ENCODE measurements around the gene ARHGAP40.

The ARHGAP40 gene

DNA sequence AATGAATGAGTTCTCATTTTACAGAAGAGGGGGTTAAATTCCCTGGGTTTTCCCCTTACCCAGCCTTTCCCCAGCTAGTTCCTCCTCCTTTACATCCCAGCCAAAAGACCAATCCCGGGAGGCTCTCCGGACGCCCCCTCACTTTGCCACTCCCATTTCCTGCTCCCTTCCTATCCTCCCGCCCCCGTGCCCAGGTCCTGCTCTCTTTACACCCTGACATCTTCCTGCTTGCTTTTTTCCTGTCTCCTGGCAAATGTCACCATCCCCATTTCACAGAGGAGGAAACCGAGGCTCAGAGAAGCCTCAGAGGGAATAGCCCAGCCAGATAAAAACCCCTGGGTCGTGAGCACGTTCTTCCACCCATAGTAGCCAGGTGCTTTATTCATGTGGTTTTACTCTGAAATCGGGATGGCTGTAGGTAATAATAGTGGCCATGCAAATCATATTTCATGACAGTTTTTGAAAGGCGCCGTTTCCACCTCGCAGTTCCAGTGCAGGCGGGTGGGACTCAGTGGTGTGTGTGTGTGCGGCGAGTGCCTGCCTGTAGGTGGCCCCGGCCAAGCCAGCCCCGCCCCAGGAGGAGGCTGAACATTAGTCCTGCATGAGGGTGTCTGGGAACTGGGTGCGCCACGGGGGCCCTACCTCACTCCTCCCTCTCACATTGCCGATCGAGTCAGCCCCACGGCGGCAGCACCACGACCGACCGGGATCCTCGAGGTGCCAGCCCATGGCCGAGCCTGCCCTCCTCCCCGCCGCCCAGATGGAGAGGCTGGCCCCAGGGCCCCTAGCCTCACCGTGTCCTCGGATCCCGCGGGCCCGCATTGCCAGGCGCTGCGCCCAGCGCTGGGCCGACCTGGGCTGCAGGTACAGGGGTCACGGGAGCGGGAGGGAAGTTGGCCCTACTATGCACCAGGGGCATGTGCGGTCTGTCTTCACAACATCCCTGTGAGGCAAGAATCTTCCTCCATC is at the start of gene ARHGAP40:
Gene ARHGAP40, plus strand, starts transcription at position 594 of the 969 bp plus-strand sequence.
- TF ChIP-seq, protein P1, sequence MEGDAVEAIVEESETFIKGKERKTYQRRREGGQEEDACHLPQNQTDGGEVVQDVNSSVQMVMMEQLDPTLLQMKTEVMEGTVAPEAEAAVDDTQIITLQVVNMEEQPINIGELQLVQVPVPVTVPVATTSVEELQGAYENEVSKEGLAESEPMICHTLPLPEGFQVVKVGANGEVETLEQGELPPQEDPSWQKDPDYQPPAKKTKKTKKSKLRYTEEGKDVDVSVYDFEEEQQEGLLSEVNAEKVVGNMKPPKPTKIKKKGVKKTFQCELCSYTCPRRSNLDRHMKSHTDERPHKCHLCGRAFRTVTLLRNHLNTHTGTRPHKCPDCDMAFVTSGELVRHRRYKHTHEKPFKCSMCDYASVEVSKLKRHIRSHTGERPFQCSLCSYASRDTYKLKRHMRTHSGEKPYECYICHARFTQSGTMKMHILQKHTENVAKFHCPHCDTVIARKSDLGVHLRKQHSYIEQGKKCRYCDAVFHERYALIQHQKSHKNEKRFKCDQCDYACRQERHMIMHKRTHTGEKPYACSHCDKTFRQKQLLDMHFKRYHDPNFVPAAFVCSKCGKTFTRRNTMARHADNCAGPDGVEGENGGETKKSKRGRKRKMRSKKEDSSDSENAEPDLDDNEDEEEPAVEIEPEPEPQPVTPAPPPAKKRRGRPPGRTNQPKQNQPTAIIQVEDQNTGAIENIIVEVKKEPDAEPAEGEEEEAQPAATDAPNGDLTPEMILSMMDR (conservative IDR thresholded peaks at IDR 0.05), result no peak
- TF ChIP-seq ZFX (IDR thresholded peaks at IDR 0.05), result no peak
- peak within 1 kb of the TSS; percentile 75 for H3K27ac ChIP-seq

- no peak for TF ChIP-seq ZFX (IDR thresholded peaks at IDR 0.05)
- TF ChIP-seq, protein P1 (conservative IDR thresholded peaks at IDR 0.05), result no peak
- H3K27ac ChIP-seq, result peak overlapping the region; percentile 70; the same call in 1 of the 2 replicates
These were observed 46.6 kb upstream of the ARHGAP40 start for GRCh38 chr20:38554986-38555385.

DNA sequence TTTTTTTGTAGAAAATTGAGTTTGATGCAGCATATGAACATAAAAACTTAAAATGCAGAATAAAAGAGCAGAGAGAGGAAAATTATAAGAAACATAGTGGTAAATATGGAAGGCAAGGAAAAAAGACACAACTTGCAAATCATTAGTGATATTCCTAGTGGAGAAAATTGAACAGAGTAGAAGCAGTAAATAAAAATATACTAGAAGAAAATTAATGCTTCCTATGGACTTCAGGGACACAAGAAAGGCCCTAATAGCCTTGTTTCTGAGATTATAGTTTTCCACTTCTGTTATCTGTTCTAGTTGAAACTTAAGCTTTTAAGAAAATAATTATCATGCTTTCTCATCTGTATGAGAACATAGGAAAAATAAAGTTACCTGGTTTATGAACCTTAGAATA is 46.2 kb upstream of the ARHGAP40 start:
- no peak for TF ChIP-seq ZFX (IDR thresholded peaks at IDR 0.05)
- TF ChIP-seq, protein P1 (conservative IDR thresholded peaks at IDR 0.05), result no peak
- no peak overlapping the region for H3K27ac ChIP-seq

DNA sequence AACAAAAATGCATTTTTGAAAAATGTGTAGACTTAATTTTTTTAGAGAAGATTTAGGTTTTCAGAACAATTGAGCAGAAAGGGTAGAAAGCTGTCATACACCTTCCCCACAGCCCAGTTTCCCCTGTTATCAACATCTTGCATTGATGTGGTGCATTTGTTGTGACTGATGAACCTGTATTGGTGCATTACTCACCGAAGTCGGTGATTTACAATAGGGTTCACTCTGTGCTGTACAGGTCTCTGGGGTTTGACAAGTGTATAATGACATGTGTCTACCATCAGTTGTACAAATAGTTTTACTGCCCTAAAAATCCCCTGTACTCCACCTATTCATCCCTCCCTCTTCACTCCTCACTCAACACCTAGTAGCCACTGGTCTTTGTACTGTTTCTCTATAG is 44.4 kb upstream of the ARHGAP40 start:
- H3K27ac ChIP-seq, result no peak overlapping the region
- TF ChIP-seq, protein P1 (conservative IDR thresholded peaks at IDR 0.05), result no peak
- no peak for TF ChIP-seq ZFX (IDR thresholded peaks at IDR 0.05)

DNA sequence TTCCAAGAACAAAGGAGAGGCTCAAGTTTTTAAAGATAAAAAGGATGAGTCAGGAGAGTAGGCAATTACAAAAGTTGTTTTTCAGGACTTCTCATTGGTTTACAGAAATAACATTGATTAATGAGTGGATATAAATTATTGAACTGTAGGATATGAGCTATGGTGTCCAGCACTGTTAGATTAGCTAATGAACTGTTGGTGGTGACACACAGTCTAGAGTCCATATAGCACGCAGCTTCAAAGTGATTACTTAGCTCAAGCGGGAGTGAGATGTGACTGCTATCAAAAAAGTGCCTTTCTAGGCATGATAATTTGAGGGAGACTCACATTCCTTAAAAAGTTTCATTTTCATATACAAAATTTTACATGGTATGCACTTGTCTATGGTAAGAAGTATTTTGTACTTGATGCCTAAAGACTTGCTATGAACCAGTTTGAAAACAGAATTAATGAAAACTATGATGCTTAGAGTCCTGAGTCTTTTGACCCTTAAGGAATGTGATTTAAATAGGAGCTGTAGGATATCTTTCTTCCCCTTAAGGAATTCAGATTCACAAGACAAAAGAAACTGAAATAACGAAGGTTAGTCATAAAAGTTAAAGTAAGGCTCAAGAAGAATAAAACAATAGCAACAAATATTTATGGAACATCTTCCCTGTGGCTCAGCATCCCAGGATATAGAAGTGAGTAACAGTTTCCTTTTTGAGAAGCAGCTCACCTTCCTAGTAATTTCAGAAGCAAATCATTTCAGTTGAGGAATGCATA is 42.8 kb upstream of the ARHGAP40 start:
- TF ChIP-seq, protein P1 (conservative IDR thresholded peaks at IDR 0.05), result no peak
- TF ChIP-seq ZFX (IDR thresholded peaks at IDR 0.05), result no peak

DNA sequence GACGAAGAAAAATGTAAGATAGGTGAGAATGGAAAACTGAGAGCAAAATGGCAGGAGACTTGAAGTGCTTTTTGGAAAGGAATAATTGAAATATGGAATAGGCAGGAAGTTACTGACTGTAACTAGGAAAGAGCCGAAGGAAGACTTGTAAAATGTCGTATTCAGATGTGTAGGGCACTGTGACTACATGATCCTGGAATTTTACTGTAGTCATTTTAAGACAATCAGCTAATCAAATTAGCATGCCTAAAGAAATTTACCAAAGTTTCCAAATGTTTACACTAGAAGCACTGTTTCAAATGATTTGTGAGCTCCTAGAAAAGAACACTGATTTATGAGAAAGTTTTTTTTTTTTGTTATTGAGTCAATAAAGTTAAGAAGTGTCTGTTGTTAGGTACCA is 41.8 kb upstream of the ARHGAP40 start:
- TF ChIP-seq, protein P1 (conservative IDR thresholded peaks at IDR 0.05), result no peak
- TF ChIP-seq ZFX (IDR thresholded peaks at IDR 0.05), result no peak
- H3K27ac ChIP-seq, result no peak overlapping the region

More for the DNA sequence above, 42.8 kb upstream of the ARHGAP40 start:
- H3K27ac ChIP-seq, result no peak overlapping the region
